HG02840 (cell line): ENCODE data around the gene INIP.
"Not testable (repeated sequence)": the region's sequence is repeated elsewhere in the genome, so short reads cannot be mapped to it uniquely, and the experiment has no call there.

ENCODE experiments used
- ATAC-seq: cut with Tn5 transposase; IDR thresholded peaks from one replicate; pipeline ENCODE4 v1.9.1; 2021; ENCODE audit warnings: mild to moderate bottlenecking, moderate library complexity, moderate number of reproducible peaks; ENCODE audit not compliant: unreplicated experiment, low FRiP score

The INIP gene

GRCh38 chr9:112677040-112677439 lies 40.9 kb downstream of the INIP start:
- ATAC-seq: no peak

DNA sequence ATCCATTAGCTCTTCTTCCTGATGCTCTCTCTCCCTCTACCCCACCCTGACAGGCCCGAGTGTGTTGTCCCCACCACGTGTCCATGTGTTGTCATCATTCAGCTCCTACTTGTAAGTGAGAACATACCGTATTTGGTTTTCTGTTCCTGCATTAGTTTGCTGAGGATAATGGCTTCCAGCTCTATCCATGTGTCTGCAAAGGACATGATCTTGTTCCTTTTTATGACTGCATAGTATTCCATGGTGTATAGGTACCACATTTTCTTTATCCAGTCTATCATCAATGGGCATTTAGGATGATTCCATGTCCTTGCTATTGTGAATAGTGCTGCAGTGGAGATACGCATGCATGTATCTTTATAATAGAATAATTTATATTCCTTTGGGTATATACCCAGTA lies 44.7 kb downstream of the INIP start:
- not testable (repeated sequence) for ATAC-seq

DNA sequence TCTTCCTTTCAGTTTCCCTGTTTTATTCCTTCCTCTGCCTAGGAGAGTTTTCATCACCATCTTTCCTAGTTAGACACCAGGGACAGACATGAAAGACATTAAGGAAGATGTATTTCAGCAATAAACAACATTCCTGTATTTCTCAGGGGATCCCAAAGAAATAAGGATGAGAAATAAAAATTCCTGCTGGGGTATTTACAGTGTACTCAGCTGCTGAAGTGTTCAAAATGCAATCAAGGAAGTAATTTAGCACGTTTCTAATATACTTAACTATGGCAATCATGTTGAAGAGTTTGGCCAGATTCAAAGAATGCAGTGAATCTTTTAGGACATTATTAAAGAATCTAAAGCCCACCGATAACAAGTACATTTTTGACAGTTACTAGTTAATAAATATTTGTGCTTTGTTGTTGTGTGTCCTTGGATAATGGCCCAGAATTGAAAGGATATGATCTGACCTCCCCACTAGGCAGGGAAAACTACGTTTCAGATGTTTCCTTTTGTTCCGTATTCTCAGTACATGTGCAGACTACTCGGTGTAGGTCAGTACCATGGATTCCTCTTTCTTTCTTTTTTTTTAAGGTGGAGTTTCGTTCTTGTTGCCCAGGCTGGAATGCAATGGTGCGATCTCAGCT lies 46.8 kb downstream of the INIP start:
- ATAC-seq: no peak

- no peak for ATAC-seq
Observed at GRCh38 chr9:112669326-112669725, 48.6 kb downstream of the INIP start.

GRCh38 chr9:112665347-112665746 lies 52.6 kb downstream of the INIP start:
- no peak for ATAC-seq

DNA sequence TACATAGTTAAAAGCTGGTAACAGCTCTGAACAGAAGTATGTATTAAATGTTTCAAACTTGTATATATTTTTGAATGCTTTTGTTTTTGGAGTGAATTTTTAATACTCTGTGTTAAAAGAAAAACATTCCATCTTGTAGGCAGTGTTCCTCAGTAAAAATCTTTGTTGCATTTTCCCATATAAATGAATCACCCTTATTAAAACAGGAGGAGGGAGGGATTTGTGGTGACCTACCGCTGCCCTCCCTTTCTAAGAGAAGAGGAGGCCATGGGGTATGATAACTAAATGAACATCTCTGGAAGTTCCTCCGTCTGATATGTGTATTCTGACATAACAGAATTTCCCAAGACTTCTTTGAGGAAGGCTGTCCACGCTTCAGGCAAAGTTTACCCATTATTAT lies 53.4 kb downstream of the INIP start:
- no peak for ATAC-seq

- ATAC-seq: no peak
Observed at GRCh38 chr9:112663681-112664080, 54.2 kb downstream of the INIP start.

DNA sequence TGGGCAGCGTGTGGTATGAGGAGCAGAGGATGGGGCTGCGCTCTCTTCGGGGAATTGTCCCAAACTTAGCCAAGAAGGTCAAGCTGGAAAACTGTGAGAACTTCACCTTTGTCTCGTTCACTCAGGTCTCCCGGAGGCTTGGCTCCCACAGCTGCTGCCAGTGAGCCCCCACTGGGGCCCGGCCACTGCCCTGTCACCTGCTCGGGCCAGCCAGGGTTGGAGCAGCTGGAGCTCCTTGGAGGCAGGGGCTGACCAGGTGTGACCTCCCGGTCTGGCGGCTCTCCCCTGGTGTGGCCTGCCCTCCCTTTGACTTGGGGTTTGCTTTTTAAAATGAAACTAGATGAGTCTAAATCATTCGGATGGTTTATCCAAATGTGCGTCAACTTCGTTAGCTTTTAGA lies 58.0 kb downstream of the INIP start:
- no peak for ATAC-seq

DNA sequence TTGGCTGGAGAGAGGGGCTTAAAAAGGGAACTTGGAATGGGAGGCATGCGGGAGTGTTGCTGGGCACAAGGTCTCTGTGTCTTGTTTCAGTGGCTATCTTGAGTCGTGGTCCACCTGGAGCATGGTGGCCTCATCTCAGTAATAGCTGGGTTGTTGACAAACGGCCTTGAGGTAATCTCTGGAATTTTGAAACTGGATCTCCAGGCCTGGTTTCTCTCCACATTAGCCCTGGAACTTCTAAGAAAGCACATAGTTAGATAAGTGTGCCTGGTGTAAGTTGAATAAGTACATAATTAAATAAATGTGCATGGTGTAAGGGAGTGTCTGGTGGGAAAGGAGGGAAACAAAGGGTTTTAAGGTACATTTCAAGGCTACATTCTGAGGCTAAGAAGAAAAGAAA lies 62.2 kb downstream of the INIP start:
- no peak for ATAC-seq

DNA sequence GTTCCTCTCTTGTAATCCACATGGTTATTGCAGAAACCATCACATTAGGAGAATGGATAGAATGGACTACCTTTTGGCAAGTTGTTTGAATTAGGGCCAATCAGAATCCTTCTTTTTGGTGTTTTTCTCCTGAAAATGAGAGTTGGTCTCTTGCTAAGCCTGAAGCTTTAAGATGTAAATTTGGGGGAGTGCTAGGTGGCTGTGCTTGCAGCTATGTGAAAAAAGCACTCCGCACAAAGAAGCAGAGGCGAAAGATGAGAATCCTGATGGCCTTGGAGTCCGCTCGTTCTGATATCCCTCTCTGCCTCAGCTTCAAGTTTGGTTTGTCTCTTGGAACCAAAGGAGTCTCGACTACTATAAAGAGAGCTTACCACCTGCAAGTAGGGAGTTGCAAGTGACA lies 63.6 kb downstream of the INIP start:
- ATAC-seq: no peak

- no peak for ATAC-seq
Observed at GRCh38 chr9:112648624-112649023, 69.3 kb downstream of the INIP start.

- no peak for ATAC-seq
Observed at GRCh38 chr9:112647596-112647995, 70.3 kb downstream of the INIP start.

DNA sequence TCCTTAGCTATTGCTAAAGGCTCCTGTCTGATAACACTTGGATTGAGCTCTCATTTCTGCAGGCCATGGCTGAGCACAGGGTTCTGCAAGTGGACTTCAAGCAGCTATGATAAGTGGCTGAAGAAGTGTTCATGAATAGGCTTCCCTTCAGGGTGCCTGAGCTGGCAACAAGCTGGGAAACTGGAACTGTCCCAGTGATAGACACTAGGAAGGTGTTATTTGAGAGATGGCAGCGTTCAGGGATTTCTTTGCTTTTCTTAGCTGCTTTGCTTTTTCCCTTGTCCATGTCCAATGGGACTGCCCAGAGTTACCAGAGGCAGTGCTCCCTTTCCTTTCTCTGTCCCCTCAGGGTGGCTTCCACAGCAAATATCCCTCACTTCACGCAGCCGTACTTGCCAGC lies 75.8 kb downstream of the INIP start:
- ATAC-seq: no peak

DNA sequence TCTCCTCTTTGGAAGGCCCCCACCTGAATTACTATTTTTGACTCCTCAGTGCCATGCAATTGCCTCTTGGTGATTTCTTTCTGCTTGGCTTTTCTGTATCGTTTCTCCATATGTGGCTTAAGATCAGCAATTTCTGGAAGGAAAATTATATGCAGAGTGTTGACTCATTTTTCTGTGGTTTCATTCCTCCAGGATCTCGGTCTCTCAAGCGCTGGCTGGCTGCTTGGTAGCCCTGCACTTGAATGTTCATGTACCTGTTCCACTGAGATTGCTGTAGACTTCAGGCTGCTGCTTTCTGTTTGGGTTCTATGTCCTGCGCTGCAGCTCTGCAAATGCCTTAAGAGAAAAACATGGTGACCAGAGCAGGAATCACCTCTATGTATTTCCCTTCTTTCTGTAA lies 77.6 kb downstream of the INIP start:
- no peak for ATAC-seq
